ENCODE data around the gene LRRC14B.

DNA sequence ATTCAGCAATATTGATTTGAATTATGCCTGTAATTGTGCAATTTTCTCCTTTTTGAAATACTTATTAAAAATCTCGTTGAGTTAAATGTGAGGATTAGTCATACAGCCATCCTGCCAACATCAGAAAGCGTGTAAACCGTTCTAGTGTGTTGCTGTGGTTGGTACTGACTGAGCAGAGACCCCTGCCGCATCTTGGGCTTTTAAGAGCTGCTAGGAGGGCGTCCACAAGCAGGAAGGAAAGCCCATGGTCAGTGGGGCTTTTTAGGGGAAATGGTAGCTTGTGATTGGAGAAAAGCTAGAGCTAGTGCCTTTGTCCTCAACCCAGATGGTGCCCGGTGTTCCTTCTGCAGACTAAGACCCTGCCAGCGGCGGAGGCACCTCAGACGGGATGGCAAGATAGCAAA, 28.2 kb downstream of the LRRC14B start:
- TF ChIP-seq, protein P1, sequence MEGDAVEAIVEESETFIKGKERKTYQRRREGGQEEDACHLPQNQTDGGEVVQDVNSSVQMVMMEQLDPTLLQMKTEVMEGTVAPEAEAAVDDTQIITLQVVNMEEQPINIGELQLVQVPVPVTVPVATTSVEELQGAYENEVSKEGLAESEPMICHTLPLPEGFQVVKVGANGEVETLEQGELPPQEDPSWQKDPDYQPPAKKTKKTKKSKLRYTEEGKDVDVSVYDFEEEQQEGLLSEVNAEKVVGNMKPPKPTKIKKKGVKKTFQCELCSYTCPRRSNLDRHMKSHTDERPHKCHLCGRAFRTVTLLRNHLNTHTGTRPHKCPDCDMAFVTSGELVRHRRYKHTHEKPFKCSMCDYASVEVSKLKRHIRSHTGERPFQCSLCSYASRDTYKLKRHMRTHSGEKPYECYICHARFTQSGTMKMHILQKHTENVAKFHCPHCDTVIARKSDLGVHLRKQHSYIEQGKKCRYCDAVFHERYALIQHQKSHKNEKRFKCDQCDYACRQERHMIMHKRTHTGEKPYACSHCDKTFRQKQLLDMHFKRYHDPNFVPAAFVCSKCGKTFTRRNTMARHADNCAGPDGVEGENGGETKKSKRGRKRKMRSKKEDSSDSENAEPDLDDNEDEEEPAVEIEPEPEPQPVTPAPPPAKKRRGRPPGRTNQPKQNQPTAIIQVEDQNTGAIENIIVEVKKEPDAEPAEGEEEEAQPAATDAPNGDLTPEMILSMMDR (conservative IDR thresholded peaks at IDR 0.05): no peak
- TF ChIP-seq ZFX (IDR thresholded peaks at IDR 0.05): no peak

All from C4-2B (cell line).